PFSK-1 (cell line): ENCODE measurements around the gene DPM1.

Experiments
- POLR2AphosphoS5 ChIP-seq: IDR thresholded peaks from 2 replicates; pipeline ENCODE4 v1.6.1; 2012; ENCODE audit warnings: low read depth, mild to moderate bottlenecking, control low read depth, low read length, moderate library complexity
- REST ChIP-seq, 2 experiments: IDR thresholded peaks; 2 replicates each; pipeline versions ENCODE4 v1.6.1 to v1.8.0; 2011 to 2012; ENCODE audit warnings: low read depth in 2 of 2, low read length in 2 of 2, control low read depth in 1 of 2, inconsistent platforms in 1 of 2, mild to moderate bottlenecking in 1 of 2, moderate library complexity in 1 of 2; ENCODE audit not compliant: insufficient read depth in 1 of 2
- SIN3A ChIP-seq: IDR thresholded peaks from 2 replicates; pipeline ENCODE4 v1.6.1; 2012; ENCODE audit warnings: mild to moderate bottlenecking, low read length, moderate library complexity, borderline replicate concordance; ENCODE audit not compliant: insufficient read depth
- TAF1 ChIP-seq: IDR thresholded peaks from 2 replicates; pipeline ENCODE4 v1.6.1; 2012; ENCODE audit warnings: low read length, control low read depth, borderline replicate concordance; ENCODE audit not compliant: insufficient read depth

GRCh38 chr20:50926530-50926929, 31.8 kb downstream of the DPM1 start:
- TF ChIP-seq REST (IDR thresholded peaks at IDR 0.05; ENCODE audit: insufficient read depth in 1 of 2, low read depth in 2 of 2, low read length in 2 of 2) (no peak), POLR2AphosphoS5 (no peak), TAF1 (no peak), SIN3A (no peak)
